WTC11 (cell line): ENCODE results near the gene PDLIM4. TPM values are rescaled to one million over a fixed set of nuclear protein-coding genes. Genes with fewer than 3 reads are reported as not detected.

Source experiments
- ATAC-seq: fragments of 200-7000 bp; cut with Tn5 transposase; 2 replicates; pipeline ENCODE4 v1.10.0; 2021; ENCODE audit warnings: mild to moderate bottlenecking, moderate library complexity
- CTCF ChIA-PET: fragments of 300-600 bp; sonication (Branson Sonifier 250); formaldehyde crosslinking; loops from one replicate; lab custom pipeline; 2021; ENCODE audit warnings: antibody characterized with exemption; lab: Charles Lee
- POLR2A ChIA-PET: fragments of 350-600 bp; sonication (Branson Sonifier 250); formaldehyde crosslinking; loops from one replicate; lab custom pipeline; 2021; ENCODE audit warnings: antibody characterized with exemption; lab: Charles Lee
- DNase-seq: peaks from one replicate; pipeline ENCODE4 v3.0.0; 2021; ENCODE audit warnings: low spot score
- H3K27ac Mint-ChIP-seq: 2 replicates; pipeline ENCODE4 v1.8.0; 2021; ENCODE audit warnings: mixed read lengths
- H3K27me3 Mint-ChIP-seq: 2 replicates; pipeline ENCODE4 v1.8.0; 2021; ENCODE audit warnings: low read depth, mild to moderate bottlenecking, moderate library complexity, mixed read lengths
- H3K36me3 Mint-ChIP-seq: 2 replicates; pipeline ENCODE4 v1.8.0; 2021; ENCODE audit warnings: mixed read lengths
- H3K4me1 Mint-ChIP-seq: 2 replicates; pipeline ENCODE4 v1.8.0; 2022; ENCODE audit warnings: mixed read lengths
- H3K4me3 Mint-ChIP-seq: 2 replicates; pipeline ENCODE4 v1.8.0; 2021; ENCODE audit warnings: mild to moderate bottlenecking, moderate library complexity, mixed read lengths
- H3K9me3 Mint-ChIP-seq: 2 replicates; pipeline ENCODE4 v1.8.0; 2021; ENCODE audit warnings: mixed read lengths
- ATF1 ChIP-seq: sonication (generic); formaldehyde crosslinking; IDR thresholded peaks from 2 replicates; pipeline ENCODE4 v1.8.1; 2023; ENCODE audit warnings: mild to moderate bottlenecking, moderate library complexity, missing genetic modification reagents
- CREM ChIP-seq: sonication (generic); formaldehyde crosslinking; IDR thresholded peaks from 2 replicates; pipeline ENCODE4 v1.8.1; 2022; ENCODE audit warnings: mild to moderate bottlenecking, missing genetic modification reagents, moderate library complexity
- EMX1 ChIP-seq: fragments of 250-450 bp; sonication (Bioruptor Pico); IDR thresholded peaks from 2 replicates; pipeline ENCODE4 v1.8.0; 2021; ENCODE audit warnings: mild to moderate bottlenecking
- NFE2L1 ChIP-seq: sonication (generic); formaldehyde crosslinking; IDR thresholded peaks from 2 replicates; pipeline ENCODE4 v1.8.1; 2023; ENCODE audit warnings: missing genetic modification reagents
- NR3C1 ChIP-seq: sonication (generic); formaldehyde crosslinking; conservative IDR thresholded peaks from 2 replicates; pipeline ENCODE4 v1.8.1; 2023; ENCODE audit warnings: low read depth, mild to moderate bottlenecking, missing genetic modification reagents
- OVOL2 ChIP-seq: fragments of 250-450 bp; sonication (Bioruptor Pico); IDR thresholded peaks from 2 replicates; pipeline ENCODE4 v1.9.0; 2021; ENCODE audit warnings: mild to moderate bottlenecking, borderline replicate concordance
- SMAD3 ChIP-seq: sonication (generic); formaldehyde crosslinking; IDR thresholded peaks from 2 replicates; pipeline ENCODE4 v1.8.0; 2022; ENCODE audit warnings: missing genetic modification reagents, mild to moderate bottlenecking, borderline replicate concordance
- SMAD4 ChIP-seq: sonication (generic); formaldehyde crosslinking; IDR thresholded peaks from 2 replicates; pipeline ENCODE4 v1.8.0; 2022; ENCODE audit warnings: mild to moderate bottlenecking, missing genetic modification reagents
- ZNF396 ChIP-seq: fragments of 250-450 bp; sonication (Bioruptor Pico); IDR thresholded peaks from 2 replicates; pipeline ENCODE4 v1.8.0; 2021; ENCODE audit warnings: mild to moderate bottlenecking, moderate library complexity, borderline replicate concordance
- ZNF423 ChIP-seq: fragments of 250-450 bp; sonication (Bioruptor Pico); IDR thresholded peaks from 2 replicates; pipeline ENCODE4 v2.1.2; 2022; ENCODE audit warnings: mild to moderate bottlenecking, moderate library complexity
- total RNA-seq: library from RNA; stranded (reverse); gene quantifications from 3 replicates; pipeline ENCODE4 v1.2.3, GENCODE V29; 2021
- TF ChIP-seq, protein P1 (sequence below): sonication (generic); formaldehyde crosslinking; IDR thresholded peaks from 2 replicates; pipeline ENCODE4 v1.8.0; 2023; ENCODE audit warnings: missing genetic modification reagents
- TF ChIP-seq, protein P2 (sequence below): sonication (generic); formaldehyde crosslinking; IDR thresholded peaks from 2 replicates; pipeline ENCODE4 v1.8.0; 2022; ENCODE audit warnings: mild to moderate bottlenecking, missing genetic modification reagents
- TF ChIP-seq, protein P3 (sequence below): fragments of 250-450 bp; sonication (Bioruptor Pico); IDR thresholded peaks from 2 replicates; pipeline ENCODE4 v2.1.2; 2022; ENCODE audit warnings: mild to moderate bottlenecking, moderate library complexity
- TF ChIP-seq, protein P4 (sequence below): sonication (generic); formaldehyde crosslinking; conservative IDR thresholded peaks from 2 replicates; pipeline ENCODE4 v1.8.1; 2022; ENCODE audit warnings: mild to moderate bottlenecking, missing genetic modification reagents
- TF ChIP-seq, protein P5 (sequence below): fragments of 250-450 bp; sonication (Bioruptor Pico); IDR thresholded peaks from 2 replicates; pipeline ENCODE4 v1.9.0; 2021; ENCODE audit warnings: mild to moderate bottlenecking
- TF ChIP-seq, protein P6 (sequence below): fragments of 250-450 bp; sonication (Bioruptor Pico); IDR thresholded peaks from 2 replicates; pipeline ENCODE4 v1.9.0; 2021; ENCODE audit warnings: moderate library complexity, mild to moderate bottlenecking, inconsistent platforms, borderline replicate concordance

The PDLIM4 gene
- total RNA-seq, 1 experiment from 2014 or later = 11.4 TPM

DNA sequence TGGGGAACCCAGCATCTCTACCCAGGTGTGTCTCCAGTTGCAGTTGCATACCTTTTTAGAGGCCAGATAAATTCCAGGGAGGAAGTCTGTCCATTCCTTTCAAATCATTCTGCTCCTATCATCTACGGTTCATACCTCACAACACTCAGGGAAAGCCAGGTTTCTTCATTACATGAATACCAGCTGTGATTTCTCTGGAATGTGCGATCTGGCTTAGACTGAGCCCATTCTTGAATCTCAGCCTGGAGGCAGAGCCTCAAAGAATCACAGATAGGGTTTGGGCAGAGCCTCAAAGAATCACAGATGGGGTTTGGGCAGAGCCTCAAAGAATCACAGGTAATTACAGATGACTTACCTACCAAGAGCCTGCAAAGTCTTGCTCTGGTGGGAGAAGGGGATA, 37.0 kb upstream of the PDLIM4 start:
- CTCF ChIA-PET = no interaction called here
- Mint-ChIP-seq H3K27ac (no peak overlapping the region), H3K36me3 (no peaks in the 10 kb centered on the region), H3K9me3 (no peaks in the 10 kb centered on the region)
- POLR2A ChIA-PET = no interaction called here
- no peak for TF ChIP-seq ZNF423 (CRISPR knock-in tag)
- TF ChIP-seq ATF1 (CRISPR knock-in tag) = no peak
- no peak for TF ChIP-seq OVOL2 (CRISPR knock-in tag)
- no peak for TF ChIP-seq SMAD4 (CRISPR knock-in tag)
- TF ChIP-seq, all 79 proteins: peak for 0
- no peak for ATAC-seq
- DNase-seq = no peak
- no peak overlapping the region for H3K4me3 Mint-ChIP-seq
- peaks cover 9% of the 10 kb centered on the region for H3K4me1 Mint-ChIP-seq
- peaks cover 2% of the 10 kb centered on the region for H3K27me3 Mint-ChIP-seq

DNA sequence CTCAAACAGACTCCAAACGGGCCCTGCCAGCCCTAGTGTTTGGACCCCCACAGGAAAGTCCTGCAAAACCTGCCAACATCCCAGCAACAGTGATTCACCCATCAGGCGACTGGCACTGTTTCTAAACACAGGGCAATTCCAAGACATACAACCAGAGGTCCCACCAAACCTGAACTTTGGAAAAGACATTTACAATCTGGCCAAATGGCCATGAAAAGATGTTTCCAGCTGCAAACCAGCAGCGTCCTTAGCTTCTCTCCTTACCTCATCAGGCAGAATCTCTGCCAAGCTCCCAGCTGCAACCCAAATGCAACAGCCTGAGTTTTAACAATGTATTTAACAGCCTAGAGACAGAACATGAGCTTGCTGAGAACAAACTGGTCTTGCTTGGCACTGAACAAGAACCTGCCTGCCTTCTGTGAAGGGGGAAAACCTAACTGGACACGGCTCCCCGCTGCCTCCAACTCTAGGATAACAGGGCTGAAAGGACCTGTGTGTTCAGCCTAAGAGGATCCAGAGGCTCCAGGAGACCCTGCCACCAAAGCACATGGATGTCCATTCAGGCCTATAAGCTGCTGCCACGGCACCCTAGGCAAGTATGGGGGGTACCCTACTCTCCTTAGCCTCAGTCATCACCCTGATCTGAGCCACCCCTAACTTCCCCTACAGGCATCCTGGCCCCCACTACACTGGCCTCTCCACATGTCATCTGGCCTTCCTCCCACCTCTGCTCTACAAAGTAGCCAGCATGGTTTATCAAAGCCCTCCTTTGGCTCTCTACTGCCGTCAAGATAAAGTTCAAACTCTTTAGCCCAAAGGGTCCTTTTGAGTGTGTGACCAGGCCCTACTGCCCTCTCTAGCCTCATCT, 35.5 kb upstream of the PDLIM4 start:
- no peaks in the 10 kb centered on the region for H3K9me3 Mint-ChIP-seq
- ATAC-seq = no peak

DNA sequence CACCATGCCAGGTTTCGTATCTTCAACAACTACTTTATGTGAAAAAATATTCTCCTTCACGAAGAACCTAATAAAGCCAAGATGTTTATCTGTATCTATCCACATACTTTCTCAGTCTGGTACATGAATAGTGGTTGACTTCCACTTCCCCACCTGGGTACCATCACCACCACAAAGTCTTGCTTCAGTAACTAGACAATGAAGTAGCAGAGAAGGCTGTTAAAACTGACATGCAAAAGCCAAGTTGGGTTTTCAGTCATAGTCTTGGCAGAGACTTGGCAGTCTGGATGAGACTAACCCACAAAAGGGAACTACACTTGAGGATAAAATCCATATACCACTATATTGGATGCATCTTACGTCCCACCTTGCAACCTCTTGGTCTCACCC, 34.9 kb upstream of the PDLIM4 start:
- no peak overlapping the region for H3K27ac Mint-ChIP-seq
- DNase-seq = no peak
- H3K4me1 Mint-ChIP-seq = peaks cover 15% of the 10 kb centered on the region
- no peak for TF ChIP-seq NFE2L1
- TF ChIP-seq, protein P1, sequence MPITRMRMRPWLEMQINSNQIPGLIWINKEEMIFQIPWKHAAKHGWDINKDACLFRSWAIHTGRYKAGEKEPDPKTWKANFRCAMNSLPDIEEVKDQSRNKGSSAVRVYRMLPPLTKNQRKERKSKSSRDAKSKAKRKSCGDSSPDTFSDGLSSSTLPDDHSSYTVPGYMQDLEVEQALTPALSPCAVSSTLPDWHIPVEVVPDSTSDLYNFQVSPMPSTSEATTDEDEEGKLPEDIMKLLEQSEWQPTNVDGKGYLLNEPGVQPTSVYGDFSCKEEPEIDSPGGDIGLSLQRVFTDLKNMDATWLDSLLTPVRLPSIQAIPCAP = no peak
- TF ChIP-seq, protein P2, sequence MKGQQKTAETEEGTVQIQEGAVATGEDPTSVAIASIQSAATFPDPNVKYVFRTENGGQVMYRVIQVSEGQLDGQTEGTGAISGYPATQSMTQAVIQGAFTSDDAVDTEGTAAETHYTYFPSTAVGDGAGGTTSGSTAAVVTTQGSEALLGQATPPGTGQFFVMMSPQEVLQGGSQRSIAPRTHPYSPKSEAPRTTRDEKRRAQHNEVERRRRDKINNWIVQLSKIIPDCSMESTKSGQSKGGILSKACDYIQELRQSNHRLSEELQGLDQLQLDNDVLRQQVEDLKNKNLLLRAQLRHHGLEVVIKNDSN = no peak
- no peak for TF ChIP-seq ZNF396 (CRISPR knock-in tag)
- no peak for TF ChIP-seq EMX1 (CRISPR knock-in tag)
- TF ChIP-seq, protein P3, sequence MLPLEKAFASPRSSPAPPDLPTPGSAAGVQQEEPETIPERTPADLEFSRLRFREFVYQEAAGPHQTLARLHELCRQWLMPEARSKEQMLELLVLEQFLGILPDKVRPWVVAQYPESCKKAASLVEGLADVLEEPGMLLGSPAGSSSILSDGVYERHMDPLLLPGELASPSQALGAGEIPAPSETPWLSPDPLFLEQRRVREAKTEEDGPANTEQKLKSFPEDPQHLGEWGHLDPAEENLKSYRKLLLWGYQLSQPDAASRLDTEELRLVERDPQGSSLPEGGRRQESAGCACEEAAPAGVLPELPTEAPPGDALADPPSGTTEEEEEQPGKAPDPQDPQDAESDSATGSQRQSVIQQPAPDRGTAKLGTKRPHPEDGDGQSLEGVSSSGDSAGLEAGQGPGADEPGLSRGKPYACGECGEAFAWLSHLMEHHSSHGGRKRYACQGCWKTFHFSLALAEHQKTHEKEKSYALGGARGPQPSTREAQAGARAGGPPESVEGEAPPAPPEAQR (CRISPR knock-in tag) = no peak
- no peak for TF ChIP-seq CREM (CRISPR knock-in tag)
- TF ChIP-seq, all 79 proteins: peak for 0
- POLR2A ChIA-PET = no interaction called here
- no peak for ATAC-seq
- H3K9me3 Mint-ChIP-seq = no peaks in the 10 kb centered on the region
- CTCF ChIA-PET = interaction anchor here (0.6 kb wide), 1 partner anchor 113 kb away, joined by 3 read pairs; no protein-coding TSS in a partner anchor
- H3K4me3 Mint-ChIP-seq = no peak overlapping the region
- no peaks in the 10 kb centered on the region for H3K36me3 Mint-ChIP-seq
- H3K27me3 Mint-ChIP-seq = peaks cover 19% of the 10 kb centered on the region

More for the DNA sequence above, 35.5 kb upstream of the PDLIM4 start:
- Mint-ChIP-seq H3K27ac (no peak overlapping the region), H3K4me1 (peaks cover 14% of the 10 kb centered on the region), H3K36me3 (no peaks in the 10 kb centered on the region), H3K27me3 (peaks cover 17% of the 10 kb centered on the region), H3K4me3 (no peak overlapping the region)
- no peak for DNase-seq
- CTCF ChIA-PET = no interaction called here
- POLR2A ChIA-PET = no interaction called here
- TF ChIP-seq, protein P1 = no peak
- TF ChIP-seq, protein P4, sequence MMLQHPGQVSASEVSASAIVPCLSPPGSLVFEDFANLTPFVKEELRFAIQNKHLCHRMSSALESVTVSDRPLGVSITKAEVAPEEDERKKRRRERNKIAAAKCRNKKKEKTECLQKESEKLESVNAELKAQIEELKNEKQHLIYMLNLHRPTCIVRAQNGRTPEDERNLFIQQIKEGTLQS (CRISPR knock-in tag) = no peak
- TF ChIP-seq, protein P5, sequence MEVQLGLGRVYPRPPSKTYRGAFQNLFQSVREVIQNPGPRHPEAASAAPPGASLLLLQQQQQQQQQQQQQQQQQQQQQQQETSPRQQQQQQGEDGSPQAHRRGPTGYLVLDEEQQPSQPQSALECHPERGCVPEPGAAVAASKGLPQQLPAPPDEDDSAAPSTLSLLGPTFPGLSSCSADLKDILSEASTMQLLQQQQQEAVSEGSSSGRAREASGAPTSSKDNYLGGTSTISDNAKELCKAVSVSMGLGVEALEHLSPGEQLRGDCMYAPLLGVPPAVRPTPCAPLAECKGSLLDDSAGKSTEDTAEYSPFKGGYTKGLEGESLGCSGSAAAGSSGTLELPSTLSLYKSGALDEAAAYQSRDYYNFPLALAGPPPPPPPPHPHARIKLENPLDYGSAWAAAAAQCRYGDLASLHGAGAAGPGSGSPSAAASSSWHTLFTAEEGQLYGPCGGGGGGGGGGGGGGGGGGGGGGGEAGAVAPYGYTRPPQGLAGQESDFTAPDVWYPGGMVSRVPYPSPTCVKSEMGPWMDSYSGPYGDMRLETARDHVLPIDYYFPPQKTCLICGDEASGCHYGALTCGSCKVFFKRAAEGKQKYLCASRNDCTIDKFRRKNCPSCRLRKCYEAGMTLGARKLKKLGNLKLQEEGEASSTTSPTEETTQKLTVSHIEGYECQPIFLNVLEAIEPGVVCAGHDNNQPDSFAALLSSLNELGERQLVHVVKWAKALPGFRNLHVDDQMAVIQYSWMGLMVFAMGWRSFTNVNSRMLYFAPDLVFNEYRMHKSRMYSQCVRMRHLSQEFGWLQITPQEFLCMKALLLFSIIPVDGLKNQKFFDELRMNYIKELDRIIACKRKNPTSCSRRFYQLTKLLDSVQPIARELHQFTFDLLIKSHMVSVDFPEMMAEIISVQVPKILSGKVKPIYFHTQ (CRISPR knock-in tag) = no peak
- TF ChIP-seq, protein P6, sequence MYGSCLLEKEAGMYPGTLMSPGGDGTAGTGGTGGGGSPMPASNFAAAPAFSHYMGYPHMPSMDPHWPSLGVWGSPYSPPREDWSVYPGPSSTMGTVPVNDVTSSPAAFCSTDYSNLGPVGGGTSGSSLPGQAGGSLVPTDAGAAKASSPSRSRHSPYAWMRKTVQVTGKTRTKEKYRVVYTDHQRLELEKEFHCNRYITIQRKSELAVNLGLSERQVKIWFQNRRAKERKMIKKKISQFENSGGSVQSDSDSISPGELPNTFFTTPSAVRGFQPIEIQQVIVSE (CRISPR knock-in tag) = no peak
- TF ChIP-seq, protein P3 (CRISPR knock-in tag) = no peak
- TF ChIP-seq SMAD3 (CRISPR knock-in tag) = no peak
- no peak for TF ChIP-seq NR3C1 (CRISPR knock-in tag)
